Keratinocyte (primary cell): ENCODE data around the gene MCF2L2. TPM values are rescaled to one million over a fixed set of nuclear protein-coding genes. Genes with fewer than 3 reads are reported as not detected.

Experiments
- DNase-seq: peaks from one replicate; pipeline ENCODE4 v3.0.0-alpha.2; 2011; ENCODE audit warnings: low read depth, missing footprints, low spot score
- FAIRE-seq: peaks from 2 replicates; lab custom pipeline; 2011; peaks lifted over from hg19 to GRCh38; lab: Jason Lieb, UNC
- H2AFZ ChIP-seq: 2 replicates; pipeline ENCODE4 v1.6.0; 2012; ENCODE audit warnings: low read length, control low read depth, inconsistent platforms; ENCODE audit not compliant: control insufficient read depth
- H3K27ac ChIP-seq: 2 replicates; pipeline ENCODE4 v1.5.1; 2011; ENCODE audit warnings: low read length; ENCODE audit not compliant: control insufficient read depth, insufficient read depth
- H3K27me3 ChIP-seq: 3 replicates; pipeline ENCODE4 v1.6.0; 2011; ENCODE audit warnings: low read length; ENCODE audit not compliant: control insufficient read depth, insufficient read depth; ENCODE audit errors: extremely low read depth
- H3K36me3 ChIP-seq, 2 experiments: 2 replicates in 1 of 2; 3 replicates in 1 of 2; pipeline ENCODE4 v1.5.1; 2011; ENCODE audit warnings: low read length in 2 of 2, mild to moderate bottlenecking in 1 of 2; ENCODE audit not compliant: control insufficient read depth in 2 of 2, insufficient read depth in 2 of 2; ENCODE audit errors: extremely low read depth in 1 of 2
- H3K4me1 ChIP-seq: 3 replicates; pipeline ENCODE4 v1.5.1; 2011; ENCODE audit warnings: low read length; ENCODE audit not compliant: control insufficient read depth, insufficient read depth; ENCODE audit errors: extremely low read depth
- H3K4me2 ChIP-seq: 3 replicates; pipeline ENCODE4 v1.6.0; 2011; ENCODE audit warnings: low read depth, low read length; ENCODE audit not compliant: control insufficient read depth, insufficient read depth; ENCODE audit errors: extremely low read depth
- H3K4me3 ChIP-seq, 3 experiments: fragments of 200-600 bp in 1 of 3; sonication (generic) in 1 of 3; 2 replicates in 2 of 3; 3 replicates in 1 of 3; pipeline ENCODE4 v1.5.1; 2011 to 2016; ENCODE audit warnings: low read length in 3 of 3, mild to moderate bottlenecking in 3 of 3, control low read depth in 2 of 3, inconsistent platforms in 1 of 3, low read depth in 1 of 3, mixed read lengths in 1 of 3, mixed run types in 1 of 3, moderate library complexity in 1 of 3; ENCODE audit not compliant: control insufficient read depth in 2 of 3, insufficient read depth in 2 of 3; ENCODE audit errors: extremely low read depth in 1 of 3
- H3K79me2 ChIP-seq: 2 replicates; pipeline ENCODE4 v1.6.0; 2012; ENCODE audit warnings: low read length; ENCODE audit not compliant: control insufficient read depth, insufficient read depth
- H3K9ac ChIP-seq: 3 replicates; pipeline ENCODE4 v1.6.0; 2011; ENCODE audit warnings: low read length; ENCODE audit not compliant: control insufficient read depth, insufficient read depth; ENCODE audit errors: extremely low read depth
- H3K9me1 ChIP-seq: 3 replicates; pipeline ENCODE4 v1.6.0; 2011; ENCODE audit warnings: low read length; ENCODE audit not compliant: control insufficient read depth, insufficient read depth; ENCODE audit errors: extremely low read depth
- H3K9me3 ChIP-seq: 2 replicates; pipeline ENCODE4 v1.5.1; 2012; ENCODE audit warnings: low read depth, low read length; ENCODE audit not compliant: control insufficient read depth
- H4K20me1 ChIP-seq: 3 replicates; pipeline ENCODE4 v1.6.0; 2011; ENCODE audit warnings: low read length; ENCODE audit not compliant: control insufficient read depth, insufficient read depth; ENCODE audit errors: extremely low read depth
- CTCF ChIP-seq, 3 experiments: IDR thresholded peaks in 1 of 3; conservative IDR thresholded peaks in 1 of 3; optimal IDR thresholded peaks in 1 of 3; 2 replicates in 2 of 3; 3 replicates in 1 of 3; pipeline versions ENCODE3 to v1.5.1; 2011; ENCODE audit warnings: low read length in 3 of 3, mild to moderate bottlenecking in 3 of 3, moderate library complexity in 2 of 3, control low read depth in 1 of 3, inconsistent platforms in 1 of 3; ENCODE audit not compliant: insufficient read depth in 2 of 3; ENCODE audit errors: extremely low read depth in 1 of 3
- EZH2 ChIP-seq: IDR thresholded peaks from one replicate; pipeline ENCODE4 v1.6.1; 2012; ENCODE audit warnings: inconsistent platforms, mild to moderate bottlenecking, low read length, moderate library complexity
- dilution Hi-C: fragments of 300-500 bp; cut with MboI; formaldehyde crosslinking; loops from one replicate; pipeline ENCODE4 v1.7.0; 2020; ENCODE audit warnings: low sequenced_read_pairs; ENCODE audit not compliant: extremely low pct_ligation_motif_present
- polyA plus RNA-seq, 5 experiments: library from polyadenylated mRNA; depleted of rRNA in 3 of 5; stranded (reverse) in 3 of 5; stranded (forward) in 1 of 5; unstranded in 1 of 5; fragments of >200 nt; gene quantifications; 1 replicate in 1 of 5; 2 replicates in 3 of 5; 3 replicates in 1 of 5; pipeline versions ENCODE4 v1.2.1 to v1.2.3, GENCODE V29; 2011 to 2012; ENCODE audit warnings: missing spikeins in 2 of 5, low read depth in 1 of 5, low replicate concordance in 1 of 5

MCF2L2 gene
- polyA plus RNA-seq, 1 donor (not counting 4 experiments of a cell fraction or from before 2014, with no cell fraction given): 0.26 TPM

GRCh38 chr3:183212565-183212964 is 215.9 kb downstream of the MCF2L2 start:
- FAIRE-seq: no peak
- H3K36me3 ChIP-seq: no peaks in the 10 kb centered on the region
- H3K27ac ChIP-seq: no peak overlapping the region
- no peak overlapping the region for H2AFZ ChIP-seq
- dilution Hi-C loops: no loop called here
- H3K4me3 ChIP-seq: no peak overlapping the region
- H3K79me2 ChIP-seq: no peaks in the 10 kb centered on the region
- H3K4me1 ChIP-seq: peaks cover 10% of the 10 kb centered on the region
- no peak for DNase-seq
- no peak overlapping the region for H3K9ac ChIP-seq
- no peak overlapping the region for H3K4me2 ChIP-seq
- no peaks in the 10 kb centered on the region for H3K27me3 ChIP-seq
- no peaks in the 10 kb centered on the region for H4K20me1 ChIP-seq
- TF ChIP-seq EZH2 (no peak), CTCF (optimal IDR thresholded peaks at IDR 0.05 in 1 of 3, IDR thresholded peaks at IDR 0.05 in 1 of 3, conservative IDR thresholded peaks at IDR 0.05 in 1 of 3; ENCODE audit: extremely low read depth in 1 of 3, insufficient read depth in 2 of 3, low read length in 3 of 3) (no peak)
- H3K9me1 ChIP-seq: no peaks in the 10 kb centered on the region
- no peaks in the 10 kb centered on the region for H3K9me3 ChIP-seq

GRCh38 chr3:183212096-183212495 is 216.3 kb downstream of the MCF2L2 start:
- dilution Hi-C loops: no loop called here

GRCh38 chr3:183211352-183211751 is 217.1 kb downstream of the MCF2L2 start:
- Histone ChIP-seq H4K20me1 (no peaks in the 10 kb centered on the region), H2AFZ (no peak overlapping the region), H3K27me3 (no peaks in the 10 kb centered on the region), H3K27ac (no peak overlapping the region), H3K4me2 (no peak overlapping the region), H3K4me3 (no peak overlapping the region), H3K36me3 (no peaks in the 10 kb centered on the region), H3K9me1 (no peaks in the 10 kb centered on the region), H3K9me3 (no peaks in the 10 kb centered on the region), H3K79me2 (no peaks in the 10 kb centered on the region), H3K9ac (no peak overlapping the region), H3K4me1 (peaks cover 10% of the 10 kb centered on the region)
- no peak for DNase-seq
- TF ChIP-seq CTCF (optimal IDR thresholded peaks at IDR 0.05 in 1 of 3, IDR thresholded peaks at IDR 0.05 in 1 of 3, conservative IDR thresholded peaks at IDR 0.05 in 1 of 3; ENCODE audit: extremely low read depth in 1 of 3, insufficient read depth in 2 of 3, low read length in 3 of 3): no peak
- no peak for TF ChIP-seq EZH2
- dilution Hi-C loops: no loop called here
- FAIRE-seq: no peak

More at GRCh38 chr3:183212096-183212495, 216.3 kb downstream of the MCF2L2 start:
- Histone ChIP-seq H3K4me3 (no peak overlapping the region), H3K27me3 (no peaks in the 10 kb centered on the region), H3K9ac (no peak overlapping the region), H3K9me1 (no peaks in the 10 kb centered on the region), H3K79me2 (no peaks in the 10 kb centered on the region), H3K36me3 (no peaks in the 10 kb centered on the region), H2AFZ (no peak overlapping the region), H3K27ac (no peak overlapping the region), H3K4me1 (peaks cover 10% of the 10 kb centered on the region), H3K4me2 (no peak overlapping the region), H3K9me3 (no peaks in the 10 kb centered on the region), H4K20me1 (no peaks in the 10 kb centered on the region)
- DNase-seq: no peak
- no peak for FAIRE-seq
- TF ChIP-seq EZH2: no peak
